Hepatocyte (in vitro differentiated cells): ENCODE data around the gene LRRC71. TPM values are rescaled to one million over a fixed set of nuclear protein-coding genes. Genes with fewer than 3 reads are reported as not detected.

ENCODE experiments used
- DNase-seq: peaks from one replicate; pipeline ENCODE4 v3.0.0-alpha.2; 2016; ENCODE audit warnings: low spot score
- H2AFZ ChIP-seq: fragments of 200-600 bp; sonication (generic); 2 replicates; pipeline ENCODE4 v1.6.0; 2016; ENCODE audit warnings: antibody characterized with exemption, mild to moderate bottlenecking
- H3K27ac ChIP-seq: fragments of 200-600 bp; sonication (generic); 2 replicates; pipeline ENCODE4 v1.5.1; 2016; ENCODE audit warnings: mild to moderate bottlenecking
- H3K27me3 ChIP-seq: fragments of 200-600 bp; sonication (generic); 2 replicates; pipeline ENCODE4 v1.6.1; 2016
- H3K36me3 ChIP-seq: fragments of 200-600 bp; sonication (generic); replicated peaks from 2 replicates; pipeline ENCODE4 v1.5.1; 2016; ENCODE audit warnings: low read depth; ENCODE audit not compliant: insufficient read depth
- H3K4me1 ChIP-seq: fragments of 200-600 bp; sonication (generic); 2 replicates; pipeline ENCODE4 v1.5.1; 2016; ENCODE audit warnings: mild to moderate bottlenecking, moderate library complexity; ENCODE audit not compliant: insufficient read depth
- H3K4me2 ChIP-seq: fragments of 200-600 bp; sonication (generic); 2 replicates; pipeline ENCODE4 v1.6.0; 2016
- H3K4me3 ChIP-seq: fragments of 200-600 bp; sonication (generic); 2 replicates; pipeline ENCODE4 v1.5.1; 2016; ENCODE audit warnings: mild to moderate bottlenecking
- H3K79me2 ChIP-seq: fragments of 200-600 bp; sonication (generic); 2 replicates; pipeline ENCODE4 v1.6.0; 2017; ENCODE audit warnings: mild to moderate bottlenecking
- H3K9me2 ChIP-seq: fragments of 200-600 bp; sonication (generic); replicated peaks from 2 replicates; pipeline ENCODE4 v1.6.0; 2017; ENCODE audit warnings: mild to moderate bottlenecking; ENCODE audit not compliant: insufficient read depth
- H3K9me3 ChIP-seq: fragments of 200-600 bp; sonication (generic); 2 replicates; pipeline ENCODE4 v1.5.1; 2016; ENCODE audit warnings: low read depth, mild to moderate bottlenecking
- H4K20me1 ChIP-seq: fragments of 200-600 bp; sonication (generic); 2 replicates; pipeline ENCODE4 v1.6.0; 2016; ENCODE audit warnings: mild to moderate bottlenecking; ENCODE audit not compliant: insufficient read depth, poor library complexity, severe bottlenecking
- CTCF ChIP-seq: fragments of 200-600 bp; sonication (generic); IDR thresholded peaks from 2 replicates; pipeline ENCODE4 v1.5.1; 2016; ENCODE audit warnings: antibody characterized with exemption, mild to moderate bottlenecking; ENCODE audit not compliant: poor library complexity
- EZH2 ChIP-seq: fragments of 200-600 bp; sonication (generic); IDR thresholded peaks from 2 replicates; pipeline ENCODE4 v1.6.1; 2016; ENCODE audit warnings: antibody characterized with exemption, mild to moderate bottlenecking, borderline replicate concordance
- EZH2phosphoT487 ChIP-seq: fragments of 200-600 bp; sonication (generic); IDR thresholded peaks from one replicate; pipeline ENCODE4 v1.6.1; 2018; ENCODE audit warnings: antibody characterized with exemption, mild to moderate bottlenecking, low read depth, moderate library complexity; ENCODE audit not compliant: unreplicated experiment, severe bottlenecking
- WGBS: methylation state at CpG from one replicate; pipeline ENCODE4 v1.1.6; 2016; ENCODE audit warnings: low lambda C conversion rate; ENCODE audit errors: missing lambda C conversion rate; 5-methylcytosine and 5-hydroxymethylcytosine counted together
- polyA plus RNA-seq: library from polyadenylated mRNA; unstranded; fragments of >200 nt; fragmentation: Nextera tagmentation; extraction: Ambion mirVana; gene quantifications from 2 replicates; pipeline ENCODE4 v1.2.1, GENCODE V29; 2016
- total RNA-seq: library from RNA; depleted of rRNA; stranded (reverse); fragments of >200 nt; gene quantifications from 2 replicates; pipeline ENCODE4 v1.2.3, GENCODE V29; 2014

The LRRC71 gene
- total and polyA plus RNA-seq, 2 experiments from 2014 or later: not detected

DNA sequence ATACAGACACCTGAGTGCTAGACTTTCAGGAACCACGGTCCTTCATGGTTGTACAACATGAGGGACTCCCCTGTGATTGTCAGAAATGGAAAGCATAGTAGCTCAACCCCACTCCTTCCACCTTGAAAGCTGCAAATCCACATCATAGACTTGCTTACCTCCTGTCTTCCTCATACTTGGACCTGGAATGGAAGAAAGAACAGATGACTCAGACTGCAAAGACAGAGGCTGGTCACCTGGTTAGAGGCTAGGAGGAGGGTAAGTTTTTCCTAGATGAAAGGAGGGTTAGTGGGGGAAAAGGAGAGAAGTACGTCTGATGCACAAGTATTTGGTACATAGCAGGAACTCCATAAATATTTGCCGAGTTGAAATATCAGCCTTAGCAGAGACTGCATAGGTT, 37.2 kb downstream of the LRRC71 start:
- Histone ChIP-seq H3K4me3 (no peak overlapping the region), H3K4me1 (peaks cover 5% of the 10 kb centered on the region), H3K36me3 (no peaks in the 10 kb centered on the region), H3K27me3 (no peaks in the 10 kb centered on the region), H3K9me2 (no peaks in the 10 kb centered on the region), H3K79me2 (no peaks in the 10 kb centered on the region), H3K9me3 (no peaks in the 10 kb centered on the region), H4K20me1 (no peaks in the 10 kb centered on the region), H3K4me2 (no peak overlapping the region), H2AFZ (no peak overlapping the region), H3K27ac (peak overlapping the region; percentile 65)
- DNase-seq: no peak
- TF ChIP-seq CTCF (no peak), EZH2phosphoT487 (no peak), EZH2 (no peak)
- 94% methylated on average over 3 of the region's 3 CpGs for WGBS

- peaks cover 5% of the 10 kb centered on the region for H3K4me1 ChIP-seq
- H3K9me2 ChIP-seq: no peaks in the 10 kb centered on the region
- no peaks in the 10 kb centered on the region for H3K27me3 ChIP-seq
- no peak for DNase-seq
- no peak overlapping the region for H3K4me2 ChIP-seq
- 65% methylated on average over 2 of the region's 2 CpGs for WGBS
- no peaks in the 10 kb centered on the region for H3K9me3 ChIP-seq
- no peaks in the 10 kb centered on the region for H3K36me3 ChIP-seq
- no peak overlapping the region for H3K4me3 ChIP-seq
- no peak overlapping the region for H2AFZ ChIP-seq
- peak overlapping the region; percentile 65 for H3K27ac ChIP-seq
- no peak for TF ChIP-seq CTCF
- no peak for TF ChIP-seq EZH2phosphoT487
- TF ChIP-seq EZH2: no peak
- H3K79me2 ChIP-seq: no peaks in the 10 kb centered on the region
- H4K20me1 ChIP-seq: no peaks in the 10 kb centered on the region
Observed at GRCh38 chr1:156958247-156958714, 37.8 kb downstream of the LRRC71 start.

DNA sequence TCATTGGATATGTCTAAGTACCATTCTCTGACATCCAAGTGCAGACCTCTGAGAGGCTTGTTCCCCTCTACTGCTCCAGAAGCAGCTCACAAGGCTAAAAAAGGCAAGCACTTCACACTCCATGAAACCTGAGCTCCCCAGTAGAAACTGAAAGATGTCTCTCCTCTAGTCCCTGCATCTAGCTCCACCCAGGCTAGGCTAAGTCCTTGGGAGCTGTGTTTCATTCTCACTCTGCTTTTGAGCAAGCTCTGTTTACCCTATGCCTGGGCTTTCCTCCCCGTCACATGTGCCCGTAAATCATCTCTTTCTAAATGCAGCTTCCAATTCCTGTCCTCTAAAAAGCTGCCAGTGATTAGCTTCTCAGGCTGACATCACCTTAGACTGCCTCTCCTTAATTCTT, 39.0 kb downstream of the LRRC71 start:
- Histone ChIP-seq H3K27ac (peak overlapping the region; percentile 43), H2AFZ (no peak overlapping the region), H3K79me2 (no peaks in the 10 kb centered on the region), H3K9me3 (no peaks in the 10 kb centered on the region), H3K4me2 (no peak overlapping the region), H3K27me3 (no peaks in the 10 kb centered on the region), H3K4me1 (peaks cover 5% of the 10 kb centered on the region), H3K9me2 (no peaks in the 10 kb centered on the region), H4K20me1 (no peaks in the 10 kb centered on the region), H3K4me3 (no peak overlapping the region), H3K36me3 (no peaks in the 10 kb centered on the region)
- TF ChIP-seq EZH2 (no peak), CTCF (no peak), EZH2phosphoT487 (no peak)
- 66% methylated on average over 2 of the region's 2 CpGs for WGBS
- DNase-seq: peak; percentile 44

GRCh38 chr1:156959925-156960324, 39.5 kb downstream of the LRRC71 start:
- TF ChIP-seq EZH2 (no peak), EZH2phosphoT487 (no peak), CTCF (no peak)
- no peaks in the 10 kb centered on the region for H3K27me3 ChIP-seq
- no peak overlapping the region for H3K4me2 ChIP-seq
- H3K36me3 ChIP-seq: no peaks in the 10 kb centered on the region
- H3K4me1 ChIP-seq: peaks cover 5% of the 10 kb centered on the region
- no peaks in the 10 kb centered on the region for H3K79me2 ChIP-seq
- no peak overlapping the region for H3K27ac ChIP-seq
- 95% methylated on average over 6 of the region's 6 CpGs for WGBS
- no peaks in the 10 kb centered on the region for H4K20me1 ChIP-seq
- no peaks in the 10 kb centered on the region for H3K9me2 ChIP-seq
- no peak overlapping the region for H2AFZ ChIP-seq
- H3K4me3 ChIP-seq: no peak overlapping the region
- no peaks in the 10 kb centered on the region for H3K9me3 ChIP-seq
- DNase-seq: no peak
